Sigmoid colon (tissue), 7 donors: ENCODE results near the gene FGGY. TPM values are rescaled to one million over a fixed set of nuclear protein-coding genes. Genes with fewer than 3 reads are reported as not detected.

Source experiments
- DNase-seq: peaks from one replicate; pipeline ENCODE4 v3.0.0-alpha.2; 2019
- H3K27ac ChIP-seq, 4 donors: fragments of 200-600 bp; sonication (generic); one replicate each; pipeline ENCODE4 v1.5.1; 2016 to 2019; ENCODE audit warnings: mild to moderate bottlenecking in 1 of 4
- H3K27me3 ChIP-seq, 3 donors: fragments of 200-600 bp; sonication (generic); one replicate each; pipeline ENCODE4 v1.5.1; 2019; ENCODE audit warnings: mild to moderate bottlenecking in 1 of 3
- H3K36me3 ChIP-seq, 4 donors: fragments of 200-600 bp; sonication (generic); one replicate each; pipeline ENCODE4 v1.5.1; 2016 to 2019
- H3K4me1 ChIP-seq, 4 donors: fragments of 200-600 bp; sonication (generic); one replicate each; pipeline ENCODE4 v1.5.1; 2017 to 2019
- H3K4me3 ChIP-seq, 4 donors: fragments of 200-600 bp; sonication (generic); one replicate each; pipeline ENCODE4 v1.5.1; 2017 to 2019; ENCODE audit warnings: mild to moderate bottlenecking in 2 of 4, moderate library complexity in 1 of 4
- H3K9me3 ChIP-seq, 4 donors: fragments of 200-600 bp in 3 of 4; sonication (generic) in 3 of 4; one replicate each; pipeline versions ENCODE4 v1.5.1 to v1.6.1; 2013 to 2019
- CTCF ChIP-seq, 4 experiments: fragments of 450-650 bp in 3 of 4; fragments of 200-600 bp in 1 of 4; IDR thresholded peaks; one replicate each; pipeline ENCODE4 v1.5.1; 2016 to 2019; ENCODE audit warnings: antibody characterized with exemption in 4 of 4, mild to moderate bottlenecking in 3 of 4, moderate library complexity in 2 of 4
- EP300 ChIP-seq, 4 donors: sonication (generic); formaldehyde crosslinking; IDR thresholded peaks; one replicate each; pipeline ENCODE4 v1.6.1; 2017; ENCODE audit warnings: antibody characterized with exemption in 4 of 4
- POLR2A ChIP-seq, 2 donors: fragments of 450-650 bp; IDR thresholded peaks; one replicate each; pipeline ENCODE4 v1.6.1; 2016; ENCODE audit warnings: antibody characterized with exemption in 2 of 2, mild to moderate bottlenecking in 2 of 2, moderate library complexity in 2 of 2
- POLR2AphosphoS5 ChIP-seq, 4 donors: sonication (generic); formaldehyde crosslinking; IDR thresholded peaks; one replicate each; pipeline ENCODE4 v1.6.1; 2017; ENCODE audit warnings: antibody characterized with exemption in 4 of 4
- WGBS, 2 donors: extraction: QIAGEN DNeasy Blood & Tissue Kit; methylation state at CpG; one replicate each; pipeline ENCODE4 v1.1.7; 2013; 5-methylcytosine and 5-hydroxymethylcytosine counted together
- intact Hi-C: fragments of 100-400 bp; cut with DNase I; formaldehyde crosslinking; loops from one replicate; pipeline ENCODE4 v1.15.1; 2023
- polyA plus RNA-seq, 3 donors: library from polyadenylated mRNA; stranded (reverse); fragments of 200-250 nt; gene quantifications; one replicate each; pipeline ENCODE4 v1.2.3, GENCODE V29; 2013
- total RNA-seq, 4 donors: library from RNA; depleted of rRNA; stranded (reverse); fragments of >200 nt; gene quantifications; one replicate each; pipeline ENCODE4 v1.1.0, GENCODE V29; 2016
- donor health status: healthy with polysubstance abuse.
- donor health status: Bipolar disorder and iron deficiency.
- donor health status: healthy.

FGGY gene
- total and polyA plus RNA-seq, 7 donors = 4.8 to 54.1 (median 20.5) TPM

- TF ChIP-seq CTCF (IDR thresholded peaks at IDR 0.05) = no peak
- TF ChIP-seq POLR2AphosphoS5 (IDR thresholded peaks at IDR 0.05) = no peak
- no peak for TF ChIP-seq EP300 (IDR thresholded peaks at IDR 0.05)
- TF ChIP-seq POLR2A (IDR thresholded peaks at IDR 0.05) = no peak
- intact Hi-C loops = no loop called here
- Histone ChIP-seq H3K36me3 (no peaks in the 10 kb centered on the region), H3K9me3 (no peaks in the 10 kb centered on the region), H3K4me3 (no peak overlapping the region), H3K4me1 (no peaks in the 10 kb centered on the region), H3K27me3 (no peaks in the 10 kb centered on the region), H3K27ac (no peak overlapping the region)
- DNase-seq = no peak
- 95 to 96% methylated on average over 3 of the region's 3 CpGs for WGBS, 2 donors
Measured at GRCh38 chr1:59258412-59259032, 38.4 kb upstream of the FGGY start.

GRCh38 chr1:59261537-59261936, 35.4 kb upstream of the FGGY start:
- DNase-seq = no peak
- H3K27me3 ChIP-seq = no peaks in the 10 kb centered on the region
- H3K27ac ChIP-seq = no peak overlapping the region
- WGBS, 2 donors = 84 to 93% methylated on average over 1 of the region's 1 CpG
- intact Hi-C loops = no loop called here
- no peaks in the 10 kb centered on the region for H3K36me3 ChIP-seq
- no peaks in the 10 kb centered on the region for H3K9me3 ChIP-seq
- H3K4me3 ChIP-seq = no peak overlapping the region
- H3K4me1 ChIP-seq = no peaks in the 10 kb centered on the region
- TF ChIP-seq CTCF (IDR thresholded peaks at IDR 0.05) (no peak), EP300 (IDR thresholded peaks at IDR 0.05) (no peak), POLR2A (IDR thresholded peaks at IDR 0.05) (no peak), POLR2AphosphoS5 (IDR thresholded peaks at IDR 0.05) (peak in 3 of 4 donors; percentile 22 to 35 (median 33))

- Histone ChIP-seq H3K36me3 (no peaks in the 10 kb centered on the region), H3K27me3 (no peaks in the 10 kb centered on the region), H3K4me1 (no peaks in the 10 kb centered on the region), H3K27ac (no peak overlapping the region), H3K9me3 (no peaks in the 10 kb centered on the region), H3K4me3 (no peak overlapping the region)
- TF ChIP-seq POLR2A (IDR thresholded peaks at IDR 0.05) = no peak
- no peak for TF ChIP-seq CTCF (IDR thresholded peaks at IDR 0.05)
- TF ChIP-seq POLR2AphosphoS5 (IDR thresholded peaks at IDR 0.05) = no peak
- TF ChIP-seq EP300 (IDR thresholded peaks at IDR 0.05) = no peak
- no peak for DNase-seq
- intact Hi-C loops = no loop called here
Measured at GRCh38 chr1:59262631-59263030, 34.3 kb upstream of the FGGY start.

- Histone ChIP-seq H3K4me1 (no peaks in the 10 kb centered on the region), H3K27me3 (no peaks in the 10 kb centered on the region), H3K4me3 (no peak overlapping the region), H3K27ac (no peak overlapping the region), H3K9me3 (no peaks in the 10 kb centered on the region), H3K36me3 (no peaks in the 10 kb centered on the region)
- intact Hi-C loops = no loop called here
- TF ChIP-seq EP300 (IDR thresholded peaks at IDR 0.05) (no peak), POLR2AphosphoS5 (IDR thresholded peaks at IDR 0.05) (no peak), CTCF (IDR thresholded peaks at IDR 0.05) (no peak)
- DNase-seq = no peak
Measured at GRCh38 chr1:59263111-59263510, 33.8 kb upstream of the FGGY start.

GRCh38 chr1:59265622-59266021, 31.3 kb upstream of the FGGY start:
- Histone ChIP-seq H3K9me3 (no peaks in the 10 kb centered on the region), H3K36me3 (no peaks in the 10 kb centered on the region), H3K27ac (no peak overlapping the region), H3K4me1 (no peaks in the 10 kb centered on the region), H3K27me3 (no peaks in the 10 kb centered on the region), H3K4me3 (no peak overlapping the region)
- no peak for DNase-seq
- no peak for TF ChIP-seq POLR2AphosphoS5 (IDR thresholded peaks at IDR 0.05)
- WGBS, 2 donors = 82 to 87% methylated on average over 4 of the region's 4 CpGs
- intact Hi-C loops = no loop called here
